CD1c-positive myeloid dendritic cell (primary cell): ENCODE data around the gene MEX3B.
"Not testable (repeated sequence)": the region's sequence is repeated elsewhere in the genome, so short reads cannot be mapped to it uniquely, and the experiment has no call there.

ENCODE experiments used
- DNase-seq: peaks from one replicate; pipeline ENCODE4 v3.0.0-alpha.2; 2016; ENCODE audit errors: extremely low spot score

The MEX3B gene

DNA sequence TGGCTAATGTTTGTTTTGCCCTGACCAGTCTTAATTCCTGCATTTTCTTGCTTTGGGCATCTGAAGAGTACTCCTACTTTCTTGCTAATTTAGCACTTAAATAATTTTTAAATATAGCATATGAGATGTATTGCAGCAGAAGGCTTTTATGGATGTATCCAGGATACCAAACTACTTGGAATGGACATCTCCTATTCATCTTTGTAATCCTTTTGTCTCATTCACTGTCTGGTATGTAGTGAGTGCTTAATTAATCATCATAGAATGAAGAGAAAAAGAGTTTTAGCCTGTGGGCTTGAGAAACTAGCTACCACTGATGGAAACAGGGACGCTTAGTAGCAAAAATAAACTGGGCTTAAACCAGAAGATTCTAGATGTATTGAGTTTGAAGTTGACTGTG lies 40.6 kb downstream of the MEX3B start:
- no peak for DNase-seq

DNA sequence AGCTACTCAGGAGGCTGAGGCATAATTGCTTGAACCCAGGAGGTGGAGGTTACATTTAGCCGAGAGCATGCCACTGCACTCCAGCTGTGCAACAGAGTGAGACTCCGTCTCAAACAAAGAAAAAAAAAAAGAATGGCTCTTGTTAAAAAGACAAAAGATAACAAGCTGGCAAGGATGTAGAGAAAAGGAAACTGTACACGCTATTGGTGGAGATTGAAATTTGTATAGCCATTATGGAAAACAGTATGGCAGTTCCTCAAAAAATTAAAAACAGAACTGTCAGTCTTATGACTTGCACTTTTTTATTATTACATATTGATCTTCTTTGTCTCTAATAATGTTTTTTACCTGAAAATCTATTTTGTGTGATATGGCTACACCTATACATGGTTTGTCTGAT lies 41.9 kb downstream of the MEX3B start:
- DNase-seq, result no peak

DNA sequence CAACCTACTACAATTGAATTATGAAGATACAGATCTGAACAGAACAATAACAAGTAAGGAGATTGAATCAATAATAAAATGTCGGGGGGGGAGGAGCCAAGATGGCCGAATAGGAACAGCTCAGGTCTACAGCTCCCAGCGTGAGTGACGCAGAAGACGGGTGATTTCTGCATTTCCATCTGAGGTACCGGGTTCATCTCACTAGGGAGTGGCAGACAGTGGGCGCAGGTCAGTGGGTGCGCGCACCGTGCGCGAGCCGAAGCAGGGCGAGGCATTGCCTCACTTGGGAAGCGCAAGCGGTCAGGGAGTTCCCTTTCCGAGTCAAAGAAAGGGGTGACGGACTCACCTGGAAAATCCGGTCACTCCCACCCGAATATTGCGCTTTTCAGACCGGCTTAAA lies 50.7 kb downstream of the MEX3B start:
- DNase-seq, result not testable (repeated sequence)

DNA sequence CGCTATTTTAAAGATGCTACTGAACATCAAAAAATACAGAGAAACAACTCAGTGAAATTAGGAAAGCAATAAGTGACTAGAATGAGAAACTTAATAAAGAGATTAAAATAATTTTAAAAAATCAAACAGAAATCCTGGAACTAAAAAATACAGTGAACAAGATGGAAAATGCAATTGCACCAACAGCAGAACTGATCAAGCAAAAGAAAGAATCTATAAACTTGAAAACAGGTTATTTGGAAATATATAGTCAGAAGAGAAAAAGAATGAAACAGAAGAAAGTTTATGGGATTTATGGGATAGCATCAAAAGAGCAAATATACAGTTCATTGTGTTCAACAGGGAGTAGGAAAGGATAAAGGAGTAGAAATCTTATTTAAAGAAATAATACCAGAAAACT lies 53.3 kb downstream of the MEX3B start:
- DNase-seq, result no peak
